Prostate gland (tissue), 2 donors: ENCODE results near the gene TNFSF18. TPM values are rescaled to one million over a fixed set of nuclear protein-coding genes. Genes with fewer than 3 reads are reported as not detected.

Experiments used
- DNase-seq: peaks from one replicate; pipeline ENCODE4 v3.0.0-alpha.2; 2019; ENCODE audit warnings: low spot score
- H3K27ac ChIP-seq, 2 donors: fragments of 200-600 bp; sonication (generic); 2 replicates each; pipeline ENCODE4 v1.5.1; 2017 to 2019
- H3K27me3 ChIP-seq: fragments of 200-600 bp; sonication (generic); replicated peaks from 2 replicates; pipeline ENCODE4 v1.5.1; 2019; ENCODE audit not compliant: insufficient read depth
- H3K36me3 ChIP-seq, 2 donors: fragments of 200-600 bp; sonication (generic); 1 replicate in 1 of 2; 2 replicates in 1 of 2; pipeline versions ENCODE4 v1.5.1 to v1.8.1; 2017 to 2019
- H3K4me1 ChIP-seq: fragments of 200-600 bp; sonication (generic); replicated peaks from 2 replicates; pipeline ENCODE4 v1.5.1; 2019
- H3K4me3 ChIP-seq, 2 donors: fragments of 200-600 bp; sonication (generic); 2 replicates each; pipeline ENCODE4 v1.5.1; 2017 to 2019
- H3K9me3 ChIP-seq: fragments of 200-600 bp; sonication (generic); 2 replicates; pipeline ENCODE4 v1.5.1; 2017
- POLR2A ChIP-seq: fragments of 450-650 bp; IDR thresholded peaks from one replicate; pipeline ENCODE4 v1.6.1; 2016; ENCODE audit warnings: antibody characterized with exemption, mild to moderate bottlenecking
- POLR2AphosphoS5 ChIP-seq: sonication (generic); formaldehyde crosslinking; IDR thresholded peaks from one replicate; pipeline ENCODE4 v1.6.1; 2017; ENCODE audit warnings: antibody characterized with exemption
- WGBS: methylation state at CpG from one replicate; pipeline ENCODE4 v1.1.5; 2018; 5-methylcytosine and 5-hydroxymethylcytosine counted together
- intact Hi-C: fragments of 100-400 bp; cut with DNase I; formaldehyde crosslinking; loops from one replicate; pipeline ENCODE4 v1.14.2; 2022
- total RNA-seq, 2 donors: library from RNA; depleted of rRNA; stranded (reverse); fragments of >200 nt; gene quantifications; one replicate each; pipeline ENCODE4 v1.1.0, GENCODE V29; 2016
- TF ChIP-seq, protein P1 (sequence below), 4 experiments: fragments of 200-600 bp in 2 of 4; fragments of 450-650 bp in 2 of 4; sonication (generic) in 2 of 4; IDR thresholded peaks; 1 replicate in 3 of 4; 2 replicates in 1 of 4; pipeline ENCODE4 v1.5.1; 2016 to 2019; ENCODE audit warnings: antibody characterized with exemption in 4 of 4, mild to moderate bottlenecking in 2 of 4, moderate library complexity in 2 of 4

The TNFSF18 gene
- total RNA-seq, 2 donors from 2014 or later = not detected

DNA sequence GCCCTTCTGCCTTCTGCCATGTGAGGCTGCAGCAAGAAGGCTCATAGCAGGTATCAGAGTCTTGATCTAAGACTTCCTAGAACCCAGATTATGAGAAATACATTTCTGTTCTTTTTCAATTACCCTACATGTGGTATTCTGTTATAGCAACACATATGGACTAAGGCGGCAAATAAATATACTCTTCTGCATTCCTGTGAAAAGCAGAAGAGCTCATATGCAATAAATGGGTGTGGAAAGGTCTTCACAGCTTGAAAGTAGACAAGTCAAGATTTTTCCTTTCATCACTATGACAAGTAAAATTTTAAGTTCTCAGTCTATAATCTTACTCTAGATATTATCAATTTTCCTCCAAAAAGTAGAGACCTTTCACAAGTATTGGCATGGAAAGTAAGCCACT lies 36.6 kb downstream of the TNFSF18 start:
- intact Hi-C loops = no loop called here
- Histone ChIP-seq H3K4me1 (no peaks in the 10 kb centered on the region), H3K27me3 (no peaks in the 10 kb centered on the region), H3K27ac (no peak overlapping the region), H3K36me3 (no peaks in the 10 kb centered on the region), H3K9me3 (no peaks in the 10 kb centered on the region), H3K4me3 (no peak overlapping the region)
- TF ChIP-seq POLR2AphosphoS5 (no peak), POLR2A (no peak)
- TF ChIP-seq, protein P1, sequence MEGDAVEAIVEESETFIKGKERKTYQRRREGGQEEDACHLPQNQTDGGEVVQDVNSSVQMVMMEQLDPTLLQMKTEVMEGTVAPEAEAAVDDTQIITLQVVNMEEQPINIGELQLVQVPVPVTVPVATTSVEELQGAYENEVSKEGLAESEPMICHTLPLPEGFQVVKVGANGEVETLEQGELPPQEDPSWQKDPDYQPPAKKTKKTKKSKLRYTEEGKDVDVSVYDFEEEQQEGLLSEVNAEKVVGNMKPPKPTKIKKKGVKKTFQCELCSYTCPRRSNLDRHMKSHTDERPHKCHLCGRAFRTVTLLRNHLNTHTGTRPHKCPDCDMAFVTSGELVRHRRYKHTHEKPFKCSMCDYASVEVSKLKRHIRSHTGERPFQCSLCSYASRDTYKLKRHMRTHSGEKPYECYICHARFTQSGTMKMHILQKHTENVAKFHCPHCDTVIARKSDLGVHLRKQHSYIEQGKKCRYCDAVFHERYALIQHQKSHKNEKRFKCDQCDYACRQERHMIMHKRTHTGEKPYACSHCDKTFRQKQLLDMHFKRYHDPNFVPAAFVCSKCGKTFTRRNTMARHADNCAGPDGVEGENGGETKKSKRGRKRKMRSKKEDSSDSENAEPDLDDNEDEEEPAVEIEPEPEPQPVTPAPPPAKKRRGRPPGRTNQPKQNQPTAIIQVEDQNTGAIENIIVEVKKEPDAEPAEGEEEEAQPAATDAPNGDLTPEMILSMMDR (IDR thresholded peaks at IDR 0.05) = no peak
- WGBS = 97% methylated on average over 1 of the region's 1 CpG
- no peak for DNase-seq

DNA sequence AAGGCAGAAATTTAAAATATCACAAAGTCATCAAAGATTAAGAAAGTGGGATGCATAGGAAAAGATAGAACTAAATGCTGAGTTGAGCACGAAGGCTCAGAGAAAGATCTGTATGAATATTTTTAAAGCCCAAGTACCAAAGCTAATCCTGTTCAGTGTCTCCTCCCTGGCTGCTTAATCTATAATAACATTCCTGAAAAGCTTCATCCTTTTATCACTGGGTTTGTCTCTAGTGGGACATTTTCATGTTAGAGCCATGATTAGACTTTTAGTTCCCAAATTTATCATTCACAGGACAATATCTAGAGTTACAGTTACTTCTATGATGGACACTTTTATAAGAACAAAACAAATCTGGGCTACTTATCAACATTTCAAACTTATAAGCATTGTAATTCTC lies 38.6 kb downstream of the TNFSF18 start:
- TF ChIP-seq POLR2A (no peak), POLR2AphosphoS5 (no peak)
- TF ChIP-seq, protein P1 (IDR thresholded peaks at IDR 0.05) = no peak
- Histone ChIP-seq H3K27me3 (no peaks in the 10 kb centered on the region), H3K36me3 (no peaks in the 10 kb centered on the region), H3K27ac (no peak overlapping the region), H3K4me1 (no peaks in the 10 kb centered on the region), H3K9me3 (no peaks in the 10 kb centered on the region), H3K4me3 (no peak overlapping the region)
- intact Hi-C loops = no loop called here
- WGBS = 97% methylated on average over 1 of the region's 1 CpG
- no peak for DNase-seq

DNA sequence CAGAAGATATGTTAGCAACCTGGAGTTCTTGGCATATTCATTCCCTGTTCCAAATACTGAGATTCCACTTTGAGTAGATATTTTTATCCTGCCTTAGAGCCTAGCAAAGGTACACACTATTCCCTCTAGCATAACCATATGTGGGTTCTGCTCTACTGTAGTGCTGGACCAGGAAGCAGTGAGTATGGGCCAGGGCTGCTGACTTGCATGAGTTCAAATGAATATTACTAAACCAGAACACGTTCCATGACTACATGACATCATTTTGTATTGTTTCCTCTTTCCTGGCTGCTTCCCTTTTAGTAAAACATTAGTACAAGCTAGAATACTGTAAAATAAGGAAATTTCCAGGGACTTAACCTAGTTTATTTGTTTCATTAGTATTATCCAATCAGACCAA lies 41.1 kb downstream of the TNFSF18 start:
- WGBS = 53% methylated on average over 1 of the region's 1 CpG
- no peak for DNase-seq

DNA sequence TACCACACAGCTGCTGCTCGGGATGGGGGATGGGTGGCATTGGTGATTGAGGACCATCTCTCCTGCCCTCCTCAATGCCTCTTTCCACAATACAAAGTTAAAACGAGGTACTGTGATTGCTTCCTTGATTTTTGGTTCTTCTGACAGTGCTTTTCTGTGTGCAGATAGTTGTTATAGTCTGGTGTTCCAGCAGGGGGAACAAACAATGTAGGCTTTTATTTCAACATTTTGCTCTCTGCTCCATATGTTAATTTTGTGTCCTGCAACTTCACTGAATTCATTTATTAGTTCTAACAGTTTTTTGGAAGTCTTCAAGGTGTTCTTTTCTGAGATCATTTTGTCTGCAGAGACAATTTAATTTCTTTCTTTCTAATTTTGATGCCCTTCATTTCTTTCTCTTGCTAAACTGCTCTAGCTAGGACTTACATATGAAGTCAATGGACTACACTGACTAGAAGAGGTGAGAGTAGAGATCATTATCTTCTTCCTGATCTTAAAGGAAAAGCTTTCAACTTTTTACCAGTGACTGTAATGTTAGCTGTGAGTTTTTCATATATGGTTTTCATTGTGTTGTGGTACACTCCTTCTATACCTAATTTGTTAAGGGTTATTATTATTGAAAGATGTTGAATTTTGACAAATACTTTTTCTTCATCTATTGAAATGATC lies 45.4 kb downstream of the TNFSF18 start:
- intact Hi-C loops = no loop called here
- TF ChIP-seq POLR2AphosphoS5 (no peak), POLR2A (no peak)
- TF ChIP-seq, protein P1 (IDR thresholded peaks at IDR 0.05) = no peak
- no peak overlapping the region for H3K4me3 ChIP-seq
- WGBS = 61% methylated on average over 2 of the region's 2 CpGs
- H3K27me3 ChIP-seq = no peaks in the 10 kb centered on the region
- no peak overlapping the region for H3K27ac ChIP-seq
- H3K4me1 ChIP-seq = no peaks in the 10 kb centered on the region
- no peaks in the 10 kb centered on the region for H3K36me3 ChIP-seq
- DNase-seq = no peak
- no peaks in the 10 kb centered on the region for H3K9me3 ChIP-seq

More for the DNA sequence above, 41.1 kb downstream of the TNFSF18 start:
- intact Hi-C loops = no loop called here
- Histone ChIP-seq H3K27me3 (no peaks in the 10 kb centered on the region), H3K9me3 (no peaks in the 10 kb centered on the region), H3K4me1 (no peaks in the 10 kb centered on the region), H3K4me3 (no peak overlapping the region), H3K27ac (no peak overlapping the region), H3K36me3 (no peaks in the 10 kb centered on the region)
- TF ChIP-seq POLR2AphosphoS5 (peak; percentile 25), POLR2A (no peak)
- TF ChIP-seq, protein P1 (IDR thresholded peaks at IDR 0.05) = no peak
